A549 (cell line): ENCODE data around the gene NFX1.

ENCODE experiments used
- CEBPB ChIP-seq, 2 experiments: fragments of >200 bp in 1 of 2; sonication (Bioruptor Twin) in 1 of 2; formaldehyde crosslinking in 1 of 2; IDR thresholded peaks; 2 replicates each; pipeline ENCODE4 v1.6.1; 2012 to 2016
- CTCF ChIP-seq: fragments of >200 bp; sonication (Bioruptor Twin); formaldehyde crosslinking; IDR thresholded peaks from 3 replicates; pipeline ENCODE4 v1.5.1; 2016
- GATA3 ChIP-seq: IDR thresholded peaks from 2 replicates; pipeline ENCODE4 v1.6.1; 2012; ENCODE audit warnings: borderline replicate concordance
- HEYL ChIP-seq: fragments of 250-450 bp; sonication (Bioruptor Pico); IDR thresholded peaks from 2 replicates; pipeline ENCODE4 v1.8.0; 2021; ENCODE audit warnings: mild to moderate bottlenecking, moderate library complexity
- HMGXB4 ChIP-seq: fragments of 250-450 bp; sonication (Bioruptor Pico); IDR thresholded peaks from 2 replicates; pipeline ENCODE4 v1.5.0; 2021; ENCODE audit warnings: mild to moderate bottlenecking, moderate library complexity, borderline replicate concordance
- KDM5A ChIP-seq: fragments of 200-600 bp; sonication (generic); IDR thresholded peaks from 2 replicates; pipeline ENCODE4 v1.6.1; 2016; ENCODE audit warnings: antibody characterized with exemption, mild to moderate bottlenecking
- POLR2A ChIP-seq: IDR thresholded peaks from 2 replicates; pipeline ENCODE4 v1.6.1; 2012; ENCODE audit warnings: mild to moderate bottlenecking, low read length
- POLR2AphosphoS2 ChIP-seq: conservative IDR thresholded peaks from 2 replicates; pipeline ENCODE4 v1.6.1; 2012; ENCODE audit warnings: low read length, improper control_type of control experiment, inconsistent platforms

- TF ChIP-seq HMGXB4 (CRISPR knock-in tag) (no peak), CTCF (no peak), POLR2AphosphoS2 (no peak), POLR2A (no peak), KDM5A (no peak), CEBPB (IDR thresholded peaks at IDR 0.05) (no peak), HEYL (CRISPR knock-in tag) (no peak), GATA3 (no peak)
These were observed 90.2 kb downstream of the NFX1 start for GRCh38 chr9:33380390-33381094.
